Measurements from ENCODE around the gene URAD.

DNA sequence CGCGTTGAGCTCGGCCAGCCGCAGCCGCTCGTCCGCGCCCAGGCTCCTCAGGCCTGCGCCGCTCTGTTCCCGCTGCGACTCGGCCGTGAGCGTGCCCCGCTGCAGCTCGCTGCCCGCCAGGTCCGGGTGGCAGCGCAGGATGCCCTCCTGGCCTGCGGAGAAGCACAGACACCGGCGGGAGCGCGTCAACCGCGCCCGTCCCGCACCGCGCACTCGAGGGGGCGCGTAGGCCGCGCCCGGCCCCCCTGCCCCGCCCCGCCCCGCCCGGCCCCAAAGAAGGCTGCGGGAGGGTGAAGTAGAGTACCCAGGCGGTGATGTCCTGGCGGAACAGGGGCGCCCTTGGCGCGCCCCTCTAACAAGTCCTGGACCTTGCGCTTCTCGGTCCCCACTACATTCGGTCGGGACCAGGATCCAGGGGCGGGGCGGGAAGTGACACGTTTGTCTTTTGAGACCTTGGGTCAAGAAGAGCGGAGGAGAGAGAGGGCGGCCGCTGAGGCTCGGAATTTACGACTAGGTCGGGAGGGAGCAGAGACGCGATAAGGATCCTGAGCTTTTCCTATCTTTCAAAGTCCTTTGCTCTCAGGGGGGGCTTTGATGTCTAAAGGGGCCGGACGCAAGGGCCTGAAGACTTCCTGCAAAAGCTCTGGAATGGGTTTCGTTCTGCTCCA, 10.1 kb downstream of the URAD start:
- TF ChIP-seq, protein P1, sequence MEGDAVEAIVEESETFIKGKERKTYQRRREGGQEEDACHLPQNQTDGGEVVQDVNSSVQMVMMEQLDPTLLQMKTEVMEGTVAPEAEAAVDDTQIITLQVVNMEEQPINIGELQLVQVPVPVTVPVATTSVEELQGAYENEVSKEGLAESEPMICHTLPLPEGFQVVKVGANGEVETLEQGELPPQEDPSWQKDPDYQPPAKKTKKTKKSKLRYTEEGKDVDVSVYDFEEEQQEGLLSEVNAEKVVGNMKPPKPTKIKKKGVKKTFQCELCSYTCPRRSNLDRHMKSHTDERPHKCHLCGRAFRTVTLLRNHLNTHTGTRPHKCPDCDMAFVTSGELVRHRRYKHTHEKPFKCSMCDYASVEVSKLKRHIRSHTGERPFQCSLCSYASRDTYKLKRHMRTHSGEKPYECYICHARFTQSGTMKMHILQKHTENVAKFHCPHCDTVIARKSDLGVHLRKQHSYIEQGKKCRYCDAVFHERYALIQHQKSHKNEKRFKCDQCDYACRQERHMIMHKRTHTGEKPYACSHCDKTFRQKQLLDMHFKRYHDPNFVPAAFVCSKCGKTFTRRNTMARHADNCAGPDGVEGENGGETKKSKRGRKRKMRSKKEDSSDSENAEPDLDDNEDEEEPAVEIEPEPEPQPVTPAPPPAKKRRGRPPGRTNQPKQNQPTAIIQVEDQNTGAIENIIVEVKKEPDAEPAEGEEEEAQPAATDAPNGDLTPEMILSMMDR (IDR thresholded peaks at IDR 0.05), result no peak
- TF ChIP-seq POLR2A (IDR thresholded peaks at IDR 0.05), result no peak

All from adrenal gland (tissue), 5 donors.